HEK293 (cell line): ENCODE data around the gene TACC2.

ENCODE experiments used
- CTCF ChIP-seq: fragments of 450-650 bp; formaldehyde crosslinking; IDR thresholded peaks from 2 replicates; pipeline ENCODE4 v1.5.1; 2016; ENCODE audit warnings: missing biosample characterization, missing genetic modification characterization
- RBAK ChIP-seq: fragments of 450-650 bp; formaldehyde crosslinking; IDR thresholded peaks from 2 replicates; pipeline ENCODE4 v1.5.1; 2016; ENCODE audit warnings: missing biosample characterization, missing genetic modification characterization
- REST ChIP-seq: fragments of 450-650 bp; formaldehyde crosslinking; IDR thresholded peaks from 2 replicates; pipeline ENCODE4 v1.5.1; 2016; ENCODE audit warnings: missing biosample characterization, missing genetic modification characterization
- SETDB1 ChIP-seq: IDR thresholded peaks from one replicate; pipeline ENCODE4 v1.6.1; 2017; ENCODE audit warnings: mild to moderate bottlenecking, low read length, moderate library complexity, mixed read lengths; ENCODE audit not compliant: insufficient read length
- ZNF121 ChIP-seq: fragments of 450-650 bp; formaldehyde crosslinking; IDR thresholded peaks from 2 replicates; pipeline ENCODE4 v1.5.1; 2016; ENCODE audit warnings: missing biosample characterization, missing genetic modification characterization
- ZNF184 ChIP-seq: fragments of 450-650 bp; IDR thresholded peaks from 2 replicates; pipeline ENCODE4 v1.5.1; 2018; ENCODE audit warnings: missing biosample characterization, mild to moderate bottlenecking, missing genetic modification characterization
- ZNF747 ChIP-seq: fragments of 450-650 bp; formaldehyde crosslinking; IDR thresholded peaks from 2 replicates; pipeline ENCODE4 v1.5.1; 2016; ENCODE audit warnings: missing biosample characterization, missing genetic modification characterization
- ZNF792 ChIP-seq: fragments of 450-650 bp; formaldehyde crosslinking; IDR thresholded peaks from 2 replicates; pipeline ENCODE4 v1.5.1; 2016; ENCODE audit warnings: missing biosample characterization, missing genetic modification characterization

- TF ChIP-seq ZNF747 (tag by site-specific recombination): no peak
- peak; percentile 53; the same call in 1 of the 2 replicates for TF ChIP-seq CTCF (tag by site-specific recombination)
- no peak for TF ChIP-seq ZNF792 (tag by site-specific recombination)
- TF ChIP-seq ZNF184 (tag by site-specific recombination): 0 out of 2 replicates have a peak, but pooled peaks have one; percentile 5
- TF ChIP-seq REST (tag by site-specific recombination): no peak
- TF ChIP-seq ZNF121 (tag by site-specific recombination): no peak
- TF ChIP-seq RBAK (tag by site-specific recombination): no peak
- no peak for TF ChIP-seq SETDB1
Measured at GRCh38 chr10:122112625-122113160, 123.7 kb downstream of the TACC2 start.
